GM12872 (cell line): ENCODE measurements around the gene API5.

Experiments used
- CTCF ChIP-seq: IDR thresholded peaks from 3 replicates; pipeline ENCODE4 v1.5.1; 2011; ENCODE audit warnings: low read depth, mild to moderate bottlenecking, low read length, moderate library complexity; ENCODE audit not compliant: insufficient read depth

Gene API5

GRCh38 chr11:43328482-43328881 lies 16.7 kb downstream of the API5 start:
- TF ChIP-seq CTCF, result no peak

DNA sequence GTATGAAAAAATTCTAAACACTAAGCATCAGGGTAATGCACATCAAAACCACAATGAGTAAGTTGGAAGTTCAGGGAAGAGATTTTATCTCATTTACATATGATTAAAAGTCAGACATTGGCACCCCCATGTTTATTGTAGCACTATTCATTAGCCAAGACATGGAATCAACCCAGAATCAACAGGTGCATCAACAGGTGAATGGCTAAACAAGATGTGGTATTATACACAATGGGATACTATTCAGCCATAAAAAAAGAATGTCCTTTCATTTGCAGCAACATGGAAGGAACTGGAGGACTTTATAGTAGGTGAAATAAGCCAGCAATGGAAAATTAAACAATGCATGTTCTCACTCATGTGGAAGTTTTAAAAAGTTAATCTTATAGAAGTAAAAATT lies 29.4 kb downstream of the API5 start:
- TF ChIP-seq CTCF, result no peak

GRCh38 chr11:43354311-43354710 lies 42.5 kb downstream of the API5 start:
- no peak for TF ChIP-seq CTCF

DNA sequence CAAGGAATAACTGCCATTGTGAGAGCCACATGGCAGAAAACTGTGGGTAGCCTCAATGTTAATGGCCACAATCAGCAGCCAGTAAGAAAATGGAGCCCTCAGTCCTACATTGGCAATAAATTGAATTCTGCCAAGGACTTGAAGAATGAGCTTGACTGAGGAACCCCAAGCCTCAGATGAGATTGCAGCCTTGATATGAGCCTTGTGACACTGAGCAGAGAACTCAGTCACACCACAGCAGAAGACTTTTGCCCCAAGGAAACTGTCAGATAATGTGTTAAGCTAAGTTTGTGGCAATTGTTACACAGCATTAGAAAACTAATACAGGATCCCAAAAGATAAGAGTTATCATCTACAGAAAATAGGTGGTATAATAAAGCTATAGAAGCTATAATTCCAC lies 44.5 kb downstream of the API5 start:
- TF ChIP-seq CTCF, result no peak

DNA sequence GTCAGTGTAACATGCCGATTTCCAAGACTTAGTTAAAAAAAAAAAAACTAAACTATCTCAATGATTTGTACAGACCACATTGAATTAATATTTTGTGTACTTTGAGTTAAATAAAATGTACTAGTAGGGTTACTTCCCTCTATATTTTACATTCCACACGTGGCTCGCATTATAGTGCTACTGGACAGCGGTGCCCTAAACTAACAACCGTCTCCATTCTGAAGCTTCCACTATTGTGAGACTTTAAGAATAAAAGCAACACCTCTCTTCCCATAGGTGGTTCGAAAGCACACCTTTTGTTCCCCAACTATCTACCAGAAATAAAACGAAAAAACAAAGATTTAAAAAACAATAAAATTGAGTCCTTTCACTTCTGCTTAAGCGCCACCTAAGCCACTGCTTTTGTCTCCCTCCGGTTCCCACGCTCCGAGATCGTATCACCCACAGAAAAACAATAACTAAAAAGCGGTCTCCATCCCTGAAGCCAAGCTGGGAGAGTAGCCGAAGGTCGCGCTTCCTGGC lies 46.5 kb downstream of the API5 start:
- no peak for TF ChIP-seq CTCF

DNA sequence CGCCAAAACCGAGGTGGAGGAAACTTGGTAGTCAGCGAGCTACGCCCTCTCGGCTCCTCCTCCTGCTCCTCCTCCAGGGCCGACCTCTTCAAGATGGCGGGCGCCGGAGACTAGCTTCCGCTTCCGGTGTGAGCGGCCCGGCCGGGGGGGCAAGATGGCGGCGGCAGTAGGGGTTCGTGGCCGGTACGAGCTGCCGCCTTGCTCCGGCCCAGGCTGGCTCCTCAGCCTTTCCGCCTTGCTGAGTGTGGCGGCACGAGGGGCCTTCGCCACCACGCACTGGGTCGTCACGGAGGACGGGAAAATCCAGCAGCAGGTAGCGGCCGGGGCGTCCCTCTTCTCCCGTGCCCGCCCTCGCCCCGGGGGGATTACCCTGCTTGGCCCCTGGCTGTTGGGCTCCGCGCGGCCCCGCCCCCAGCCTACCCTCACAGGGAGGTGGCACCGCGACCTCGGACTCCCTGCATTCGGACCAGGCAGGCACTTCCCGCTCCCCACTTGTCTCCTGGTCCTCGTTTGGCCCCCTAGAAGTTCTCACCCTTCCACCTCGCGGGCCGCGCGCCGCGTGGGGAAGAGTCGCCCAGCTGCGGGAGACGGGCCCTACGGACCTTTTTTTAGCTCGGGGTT lies 47.1 kb downstream of the API5 start, which contains the start of gene TTC17:
Gene TTC17, plus strand, starts transcription at position 120 of the 621 bp plus-strand sequence. Its CDS starts 35 bp downstream, at position 155.
- no peak for TF ChIP-seq CTCF

- TF ChIP-seq CTCF, result no peak
Observed at GRCh38 chr11:43359422-43359818, 47.6 kb downstream of the API5 start.
